Measurements from ENCODE around the gene RASAL2. TPM values are rescaled to one million over a fixed set of nuclear protein-coding genes. Genes with fewer than 3 reads are reported as not detected.

Gene RASAL2
- total RNA-seq, 2 donors from 2014 or later: 9.9 to 20.4 TPM

GRCh38 chr1:178399177-178399728, 305.3 kb downstream of the RASAL2 start:
- no peak overlapping the region for H3K4me3 ChIP-seq
- TF ChIP-seq, protein P1, sequence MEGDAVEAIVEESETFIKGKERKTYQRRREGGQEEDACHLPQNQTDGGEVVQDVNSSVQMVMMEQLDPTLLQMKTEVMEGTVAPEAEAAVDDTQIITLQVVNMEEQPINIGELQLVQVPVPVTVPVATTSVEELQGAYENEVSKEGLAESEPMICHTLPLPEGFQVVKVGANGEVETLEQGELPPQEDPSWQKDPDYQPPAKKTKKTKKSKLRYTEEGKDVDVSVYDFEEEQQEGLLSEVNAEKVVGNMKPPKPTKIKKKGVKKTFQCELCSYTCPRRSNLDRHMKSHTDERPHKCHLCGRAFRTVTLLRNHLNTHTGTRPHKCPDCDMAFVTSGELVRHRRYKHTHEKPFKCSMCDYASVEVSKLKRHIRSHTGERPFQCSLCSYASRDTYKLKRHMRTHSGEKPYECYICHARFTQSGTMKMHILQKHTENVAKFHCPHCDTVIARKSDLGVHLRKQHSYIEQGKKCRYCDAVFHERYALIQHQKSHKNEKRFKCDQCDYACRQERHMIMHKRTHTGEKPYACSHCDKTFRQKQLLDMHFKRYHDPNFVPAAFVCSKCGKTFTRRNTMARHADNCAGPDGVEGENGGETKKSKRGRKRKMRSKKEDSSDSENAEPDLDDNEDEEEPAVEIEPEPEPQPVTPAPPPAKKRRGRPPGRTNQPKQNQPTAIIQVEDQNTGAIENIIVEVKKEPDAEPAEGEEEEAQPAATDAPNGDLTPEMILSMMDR (IDR thresholded peaks at IDR 0.05): no peak
- no peak for TF ChIP-seq POLR2A (IDR thresholded peaks at IDR 0.05)
- H3K4me1 ChIP-seq: no peaks in the 10 kb centered on the region
- H3K36me3 ChIP-seq (replicated peaks in 1 of 2; ENCODE audit: insufficient read depth in 1 of 2, low read depth in 2 of 2): no peaks in the 10 kb centered on the region
- WGBS, 2 donors: 92 to 98% methylated on average over 4 of the region's 4 CpGs
- ATAC-seq (no peak), DNase-seq (no peak)
- no peaks in the 10 kb centered on the region for H3K9me3 ChIP-seq
- intact Hi-C loops (cut with DNase I): no loop called here
- H3K27ac ChIP-seq: no peak overlapping the region
- no peaks in the 10 kb centered on the region for H3K27me3 ChIP-seq

- no peak overlapping the region for H3K27ac ChIP-seq
- H3K36me3 ChIP-seq (replicated peaks in 1 of 2; ENCODE audit: insufficient read depth in 1 of 2, low read depth in 2 of 2): no peaks in the 10 kb centered on the region
- no peak overlapping the region for H3K4me3 ChIP-seq
- H3K27me3 ChIP-seq: no peaks in the 10 kb centered on the region
- ATAC-seq (no peak), DNase-seq (no peak)
- 82 to 100% methylated on average over 1 of the region's 1 CpG for WGBS, 2 donors
- intact Hi-C loops (cut with DNase I): no loop called here
- no peaks in the 10 kb centered on the region for H3K9me3 ChIP-seq
- H3K4me1 ChIP-seq: no peaks in the 10 kb centered on the region
- no peak for TF ChIP-seq POLR2A (IDR thresholded peaks at IDR 0.05)
- TF ChIP-seq, protein P1 (IDR thresholded peaks at IDR 0.05): no peak
Observed at GRCh38 chr1:178405137-178405536, 311.2 kb downstream of the RASAL2 start.

DNA sequence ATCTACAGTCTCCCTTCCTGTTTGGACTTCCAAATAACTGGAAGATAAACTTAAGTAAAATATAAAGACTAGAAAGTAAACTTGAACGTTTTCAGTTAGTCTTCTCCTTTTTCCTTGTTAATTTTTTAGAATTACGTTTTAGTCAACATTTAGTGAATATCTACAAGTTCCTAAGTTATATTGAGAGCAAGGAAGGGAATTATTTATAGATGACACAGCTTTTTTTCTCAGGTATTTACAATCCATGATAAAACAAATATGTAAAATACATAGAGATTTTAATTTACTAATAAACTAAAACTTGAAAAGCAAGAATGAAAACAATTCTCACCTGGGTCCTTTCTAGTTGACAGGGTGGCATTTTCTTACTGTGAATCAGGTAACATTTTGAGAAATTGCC, 313.3 kb downstream of the RASAL2 start:
- DNase-seq: no peak
- Histone ChIP-seq H3K36me3 (replicated peaks in 1 of 2; ENCODE audit: insufficient read depth in 1 of 2, low read depth in 2 of 2) (no peaks in the 10 kb centered on the region), H3K27me3 (no peaks in the 10 kb centered on the region), H3K4me3 (no peak overlapping the region), H3K9me3 (no peaks in the 10 kb centered on the region), H3K4me1 (no peaks in the 10 kb centered on the region), H3K27ac (no peak overlapping the region)
- no peak for ATAC-seq
- 31 to 48% methylated on average over 2 of the region's 2 CpGs for WGBS, 2 donors
- TF ChIP-seq, protein P1 (IDR thresholded peaks at IDR 0.05): no peak
- no peak for TF ChIP-seq POLR2A (IDR thresholded peaks at IDR 0.05)
- intact Hi-C loops (cut with DNase I): no loop called here

GRCh38 chr1:178407655-178408054, 313.8 kb downstream of the RASAL2 start:
- Histone ChIP-seq H3K4me3 (no peak overlapping the region), H3K27ac (no peak overlapping the region), H3K9me3 (no peaks in the 10 kb centered on the region), H3K27me3 (no peaks in the 10 kb centered on the region), H3K36me3 (replicated peaks in 1 of 2; ENCODE audit: insufficient read depth in 1 of 2, low read depth in 2 of 2) (no peaks in the 10 kb centered on the region), H3K4me1 (no peaks in the 10 kb centered on the region)
- 64 to 72% methylated on average over 4 of the region's 4 CpGs for WGBS, 2 donors
- DNase-seq: no peak
- intact Hi-C loops (cut with DNase I): no loop called here
- ATAC-seq: no peak
- TF ChIP-seq, protein P1 (IDR thresholded peaks at IDR 0.05): no peak
- no peak for TF ChIP-seq POLR2A (IDR thresholded peaks at IDR 0.05)

- TF ChIP-seq, protein P1 (IDR thresholded peaks at IDR 0.05): no peak
- TF ChIP-seq POLR2A (IDR thresholded peaks at IDR 0.05): no peak
- Histone ChIP-seq H3K4me1 (no peaks in the 10 kb centered on the region), H3K9me3 (no peaks in the 10 kb centered on the region), H3K27me3 (no peaks in the 10 kb centered on the region), H3K36me3 (replicated peaks in 1 of 2; ENCODE audit: insufficient read depth in 1 of 2, low read depth in 2 of 2) (no peaks in the 10 kb centered on the region), H3K4me3 (no peak overlapping the region), H3K27ac (no peak overlapping the region)
- 91 to 94% methylated on average over 2 of the region's 2 CpGs for WGBS, 2 donors
- intact Hi-C loops (cut with DNase I): no loop called here
- ATAC-seq (no peak), DNase-seq (no peak)
Observed at GRCh38 chr1:178408871-178409270, 315.0 kb downstream of the RASAL2 start.
